Right lobe of liver (tissue), 4 donors: ENCODE data around the gene TMEM134.

Source experiments
- CTCF ChIP-seq, 4 donors: fragments of 200-600 bp in 3 of 4; fragments of 450-650 bp in 1 of 4; IDR thresholded peaks; one replicate each; pipeline versions ENCODE4 v1.5.1 to v1.8.0; 2016 to 2022; ENCODE audit warnings: antibody characterized with exemption in 4 of 4, mild to moderate bottlenecking in 2 of 4
- POLR2A ChIP-seq: fragments of 450-650 bp; IDR thresholded peaks from one replicate; pipeline ENCODE4 v1.6.1; 2017; ENCODE audit warnings: antibody characterized with exemption, mild to moderate bottlenecking
- donor health status: DM: no; HTN: no; CAD: no.
- donor health status: DM: no; HTN: no; CAD: no.
- donor health status: DM: no; HTN: yes; CAD: no.

GRCh38 chr11:67490727-67491065, 21.6 kb upstream of the TMEM134 start:
- no peak for TF ChIP-seq POLR2A
- no peak for TF ChIP-seq CTCF (IDR thresholded peaks at IDR 0.05)
